GOT3 (cell line): ENCODE results near the gene FBN2.
"Not testable (repeated sequence)": the region's sequence is repeated elsewhere in the genome, so short reads cannot be mapped to it uniquely, and the experiment has no call there.

ENCODE experiments used
- DNase-seq: peaks from one replicate; lab custom pipeline; 2025; ENCODE audit warnings: mixed read lengths; lab: John Stamatoyannopoulos, UW

Gene FBN2

DNA sequence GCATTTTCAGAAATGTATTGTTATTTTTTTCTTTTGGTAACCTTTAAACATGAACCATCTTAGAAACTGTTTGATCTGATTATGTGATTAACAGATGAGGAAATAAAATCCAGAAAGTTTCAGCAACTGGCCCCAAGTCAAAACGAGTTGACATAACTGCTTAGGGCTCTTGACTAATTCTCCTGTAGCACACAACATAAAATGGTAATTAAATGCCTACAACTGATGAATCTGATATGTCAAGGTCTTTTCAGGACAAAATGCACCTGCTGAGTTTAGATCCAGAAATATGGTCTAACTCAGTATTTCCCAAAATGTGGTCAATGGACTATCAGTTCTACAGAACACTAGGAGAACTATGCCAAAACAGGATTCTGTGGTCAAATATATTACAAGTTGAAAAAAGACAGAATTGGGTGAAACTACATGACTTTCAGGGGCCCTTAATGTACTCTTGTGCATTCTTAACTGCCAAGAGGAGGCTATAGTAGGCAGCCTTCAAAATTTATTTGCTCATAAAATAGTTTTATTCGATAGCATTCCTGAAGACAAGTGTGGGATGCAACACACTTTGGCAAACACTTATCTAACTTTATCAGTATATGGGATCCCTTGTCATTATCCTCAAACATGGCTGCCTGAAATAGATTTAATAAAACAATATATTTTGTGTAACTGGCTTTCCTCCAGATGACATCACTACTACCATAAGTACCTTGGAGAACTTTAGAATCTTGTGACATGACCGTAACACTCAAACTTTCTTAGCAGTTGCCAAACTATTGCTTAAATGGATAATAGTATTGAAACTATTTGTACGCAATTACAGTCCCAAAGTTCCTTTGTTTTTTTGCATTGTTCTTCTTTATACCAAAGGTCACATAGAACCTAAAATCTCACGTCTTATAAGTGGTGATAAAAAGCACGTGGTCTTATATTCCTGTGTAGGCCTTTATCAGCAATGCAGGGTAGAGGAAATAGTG lies 59.4 kb downstream of the FBN2 start:
- no peak for DNase-seq

DNA sequence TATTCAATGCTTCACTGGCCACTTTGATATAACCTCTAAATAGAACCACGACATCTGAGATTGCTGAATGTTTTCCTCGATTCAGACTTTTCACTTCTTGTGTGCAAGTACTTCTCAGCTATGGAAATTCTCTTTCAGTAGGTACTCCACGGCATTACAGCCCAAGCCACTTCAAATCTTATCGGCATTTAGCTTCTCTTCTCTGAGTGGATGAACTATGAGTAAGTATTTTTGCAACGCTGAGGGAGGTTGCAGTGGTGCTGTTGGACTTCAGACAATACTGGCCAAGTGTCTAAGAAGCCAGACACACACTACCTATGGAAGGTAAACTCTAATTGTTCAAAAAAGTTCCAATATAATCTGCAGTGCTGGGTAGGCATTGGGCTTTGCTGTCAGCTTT lies 60.1 kb downstream of the FBN2 start:
- no peak for DNase-seq

DNA sequence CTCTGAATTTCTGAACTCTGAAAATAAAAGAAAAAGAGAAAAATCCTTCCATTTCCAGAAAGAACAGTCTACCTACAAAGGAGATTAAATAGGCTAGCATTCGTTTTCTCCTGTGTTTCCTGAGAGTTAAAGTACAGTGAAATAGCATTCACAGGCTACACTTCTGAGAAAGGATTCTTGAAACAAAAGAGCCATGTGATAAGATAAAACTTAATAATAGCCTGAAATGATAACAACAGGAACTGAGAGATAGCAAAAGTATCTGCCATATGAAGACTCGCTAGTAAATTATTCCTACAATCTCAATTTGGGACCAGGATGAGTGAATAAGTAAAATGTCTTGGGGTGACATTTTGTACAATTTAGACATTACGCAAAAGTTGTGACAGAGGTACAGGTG lies 62.4 kb downstream of the FBN2 start:
- DNase-seq = no peak

DNA sequence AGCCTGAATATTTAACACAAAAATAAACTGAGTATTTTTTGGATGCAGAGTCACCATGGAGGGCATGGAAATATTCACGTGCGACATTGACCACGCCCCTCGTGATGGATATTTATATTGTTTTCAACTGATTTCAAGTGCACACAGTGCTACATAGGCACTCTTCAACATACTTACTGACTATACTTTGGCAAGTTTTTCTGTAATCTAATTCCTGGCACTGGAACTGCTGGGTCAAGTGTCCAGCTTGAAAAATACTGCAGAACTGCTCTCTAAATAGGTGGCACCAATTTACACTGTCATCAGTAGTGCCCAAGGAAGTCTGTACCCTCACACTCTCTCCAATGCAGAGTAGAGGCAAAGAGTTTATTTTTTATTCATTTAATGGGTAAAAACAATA lies 65.1 kb downstream of the FBN2 start:
- DNase-seq = no peak

DNA sequence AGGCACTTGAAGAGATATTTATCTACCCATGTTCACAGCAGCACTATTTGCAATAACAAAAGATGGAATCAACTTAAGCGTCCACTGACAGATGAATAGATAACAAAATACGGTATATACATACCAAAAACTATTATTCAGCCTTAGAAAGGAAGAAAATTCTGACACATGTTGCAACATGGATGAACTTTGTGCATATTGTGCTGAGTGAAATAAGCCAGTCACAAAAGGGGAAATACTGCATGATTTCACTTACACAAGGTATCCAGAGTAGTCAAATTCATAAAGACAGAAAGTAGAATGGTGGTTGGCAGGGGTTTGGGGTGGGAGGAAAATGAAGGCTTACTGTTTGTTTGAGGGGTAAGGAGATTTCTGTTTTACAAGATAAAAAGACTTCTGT lies 66.0 kb downstream of the FBN2 start:
- no peak for DNase-seq

DNA sequence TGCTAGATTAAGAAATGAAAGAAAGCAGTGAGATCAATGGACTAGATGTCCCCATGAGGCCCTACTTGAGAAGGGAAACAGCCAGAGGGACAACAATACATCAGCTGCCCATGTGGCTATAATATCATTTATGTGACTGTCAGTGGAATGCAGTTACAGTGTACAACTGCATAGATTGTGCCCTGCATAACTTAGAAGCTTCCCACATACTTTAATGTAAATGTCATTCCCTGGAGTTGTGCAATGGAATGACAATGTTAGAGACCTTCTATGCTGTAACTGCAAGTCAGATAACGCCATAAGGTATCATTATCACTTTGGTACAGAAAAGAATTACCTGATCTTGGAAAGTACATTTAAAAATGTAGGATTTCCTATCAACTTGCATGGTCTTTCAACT lies 67.4 kb downstream of the FBN2 start:
- DNase-seq = no peak

DNA sequence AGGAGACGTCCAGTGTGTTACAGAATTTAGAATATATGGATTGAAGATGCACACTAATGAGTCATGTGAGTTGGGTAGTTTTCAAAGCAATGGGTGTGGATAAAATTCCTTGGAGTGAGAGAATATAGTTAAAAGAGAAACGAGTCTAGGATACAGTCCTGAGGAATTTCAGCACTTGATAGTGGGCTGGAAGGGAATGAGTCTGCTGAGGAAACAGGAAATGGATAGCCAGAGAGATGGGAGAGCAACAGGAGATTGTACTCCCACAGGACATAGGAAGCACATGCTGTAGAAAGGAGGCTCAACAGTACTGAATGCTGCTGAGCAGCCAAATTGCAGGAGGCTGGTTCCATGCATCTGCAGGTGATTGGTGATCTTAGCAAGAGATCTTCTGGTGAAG lies 68.1 kb downstream of the FBN2 start:
- no peak for DNase-seq

DNA sequence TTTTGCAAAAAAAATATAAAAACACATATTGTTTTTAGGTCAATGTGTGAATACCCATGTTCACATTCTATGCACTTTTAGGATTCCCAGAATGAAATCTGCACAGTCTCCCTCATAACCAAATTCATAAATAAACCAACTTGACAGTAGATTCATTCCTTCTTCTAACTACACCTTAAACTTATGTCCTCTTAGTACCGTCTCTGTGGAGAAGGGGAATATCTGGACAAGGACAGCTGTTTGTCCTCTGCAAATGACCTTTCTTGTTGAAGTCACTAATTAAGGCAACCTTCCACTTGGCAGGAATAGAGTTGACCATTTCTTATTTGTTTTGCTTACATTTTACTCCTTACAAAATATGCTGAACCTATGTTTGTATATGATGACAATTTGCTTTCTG lies 71.1 kb downstream of the FBN2 start:
- no peak for DNase-seq

DNA sequence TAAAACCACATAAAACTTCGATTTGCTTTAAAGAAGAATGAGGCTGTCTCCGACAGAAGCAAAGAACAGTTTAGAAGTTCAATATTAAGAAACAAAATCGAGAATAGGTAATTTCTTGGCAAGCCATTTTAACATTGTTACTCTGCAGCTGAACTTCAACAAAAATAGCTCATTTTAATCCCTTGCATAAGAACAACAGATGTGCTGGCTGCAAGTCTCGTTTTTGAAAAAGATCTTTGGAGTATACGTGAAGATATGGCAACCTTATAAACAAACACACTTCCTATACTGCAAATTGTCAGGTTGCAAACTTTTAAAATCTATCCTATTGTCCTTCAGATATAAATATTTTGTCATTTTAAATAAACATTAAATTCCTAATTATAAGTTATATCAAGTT lies 71.5 kb downstream of the FBN2 start:
- DNase-seq = no peak

DNA sequence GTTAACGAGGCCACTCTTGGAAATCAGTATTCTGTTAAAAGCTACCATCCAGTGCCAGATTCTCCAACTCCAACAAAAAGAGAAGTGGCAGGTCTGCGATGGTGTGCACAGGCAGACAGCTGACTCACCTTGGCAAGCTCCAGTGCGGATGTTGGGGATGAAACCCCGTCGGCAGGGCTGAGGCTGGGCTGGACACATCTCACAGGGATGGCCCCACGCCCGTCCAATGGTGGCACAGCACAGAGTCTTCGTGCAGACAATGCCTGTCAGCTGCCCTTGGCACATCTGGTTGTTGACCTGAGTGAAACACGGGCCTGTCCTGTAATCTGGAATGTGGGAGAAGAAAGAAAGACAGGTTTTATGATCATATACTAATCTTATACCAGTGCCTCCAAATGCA lies 73.4 kb downstream of the FBN2 start:
- DNase-seq = no peak

DNA sequence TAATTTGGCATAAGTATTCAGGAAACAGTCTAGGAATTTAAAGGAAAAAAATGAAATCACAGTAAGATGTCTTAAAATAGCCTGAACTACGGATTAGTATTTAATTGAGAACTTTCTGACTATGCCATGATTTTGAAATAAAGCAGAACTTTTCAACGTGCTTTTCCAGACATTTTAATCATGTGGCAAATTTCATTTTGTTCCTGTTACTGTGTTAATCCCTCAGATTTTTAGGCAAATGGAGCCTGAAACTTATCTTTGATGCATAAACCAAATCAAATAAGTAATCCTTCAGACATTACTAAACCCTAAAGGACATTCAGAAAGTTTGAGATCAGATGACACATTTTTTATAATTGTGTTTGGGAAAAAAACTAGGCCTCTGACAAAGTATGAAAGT lies 75.7 kb downstream of the FBN2 start:
- DNase-seq = no peak

DNA sequence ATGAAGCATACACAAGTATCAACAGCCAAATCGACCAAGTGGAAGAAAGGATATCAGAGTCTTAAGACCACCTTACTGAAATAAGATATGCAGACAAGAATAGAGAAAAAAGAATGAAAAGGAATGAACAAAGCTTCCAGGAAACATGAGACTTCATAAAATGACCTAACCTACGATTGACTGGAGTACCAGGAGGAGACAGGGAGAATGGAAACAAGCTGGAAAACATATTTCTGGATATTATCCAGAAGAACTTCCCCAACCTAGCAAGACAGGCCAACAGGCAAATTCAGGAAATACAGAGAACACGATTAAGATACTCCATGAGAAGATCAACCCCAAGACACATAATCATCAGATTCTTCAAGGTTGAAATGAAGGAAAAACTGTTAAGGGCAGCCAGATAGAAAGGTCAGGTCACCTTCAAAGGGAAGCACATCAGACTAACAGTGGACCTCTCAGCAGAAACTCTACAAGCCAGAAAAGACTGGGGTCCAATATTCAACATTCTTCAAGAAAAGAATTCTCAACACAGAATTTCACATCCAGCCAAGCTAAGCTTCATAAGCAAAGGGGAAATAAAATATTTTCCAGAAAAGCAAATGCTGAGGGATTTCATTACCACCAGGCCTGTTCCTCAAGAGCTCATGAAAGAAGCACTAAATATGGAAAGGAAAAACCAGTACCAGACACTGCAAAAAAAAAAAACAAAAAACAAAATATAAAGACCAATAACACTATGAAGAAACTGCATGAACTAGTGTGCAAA lies 80.7 kb downstream of the FBN2 start:
- not testable (repeated sequence) for DNase-seq

DNA sequence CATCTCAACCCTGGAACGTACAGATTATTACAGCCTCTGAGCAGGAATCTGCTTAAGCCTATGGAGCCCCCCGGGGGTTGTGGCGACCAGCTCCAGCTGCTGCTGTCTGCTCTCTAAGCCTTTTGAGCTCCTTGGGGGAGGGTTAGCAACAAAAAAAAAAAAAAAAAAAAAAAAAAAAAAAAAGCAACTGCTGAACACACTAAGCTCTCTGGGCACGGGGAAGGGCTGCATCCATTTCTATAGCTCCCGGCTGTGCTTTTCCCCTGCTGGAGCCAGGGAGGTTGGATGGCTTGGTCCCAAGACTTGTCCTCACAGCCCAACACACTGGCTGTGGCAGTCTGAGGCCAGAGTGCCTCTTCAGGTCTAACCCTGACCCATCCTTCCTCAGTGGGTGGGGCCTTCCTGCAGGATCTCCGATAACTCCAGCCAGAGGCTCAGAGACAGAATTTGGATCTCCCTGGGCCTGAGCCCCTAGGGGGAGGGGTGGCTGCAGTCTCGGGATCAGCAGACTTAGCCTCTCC lies 82.1 kb downstream of the FBN2 start:
- no peak for DNase-seq

DNA sequence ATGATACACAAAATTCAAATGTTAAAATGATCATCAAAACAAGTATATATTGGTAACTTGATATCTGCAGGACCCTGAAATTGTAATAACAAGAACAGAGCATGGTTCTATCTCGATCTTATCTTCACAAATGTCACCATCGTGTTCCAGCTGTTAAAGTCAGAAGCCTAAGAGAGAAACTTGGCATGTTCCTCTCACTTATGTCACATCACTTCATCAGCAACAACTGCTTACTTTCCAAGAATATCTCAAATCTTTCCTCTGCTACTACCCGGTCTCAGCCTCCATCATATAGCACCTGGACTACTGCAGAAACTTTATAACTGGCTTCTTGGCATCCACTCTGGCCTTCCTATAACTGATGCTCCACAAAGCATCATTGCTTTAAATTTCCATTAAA lies 84.9 kb downstream of the FBN2 start:
- DNase-seq = no peak

DNA sequence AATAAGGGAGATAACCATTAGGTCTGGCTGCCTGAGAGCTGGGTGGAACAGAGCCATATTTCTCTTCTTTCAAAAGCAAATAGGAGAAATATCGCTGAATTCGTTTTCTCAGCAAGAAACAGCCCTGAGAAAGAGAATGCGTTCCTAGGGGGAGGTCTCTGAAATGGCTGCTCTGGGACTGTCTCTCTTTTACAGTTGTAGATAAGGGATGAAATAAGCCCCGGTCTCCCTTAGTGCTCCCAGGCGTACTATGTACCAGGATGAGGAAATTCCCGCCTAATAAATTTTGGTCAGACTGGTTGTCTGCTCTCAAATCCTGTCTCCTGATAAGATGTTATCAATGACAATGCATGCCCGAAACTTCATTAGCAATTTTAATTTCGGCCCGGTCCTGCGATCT lies 90.8 kb downstream of the FBN2 start:
- not testable (repeated sequence) for DNase-seq

DNA sequence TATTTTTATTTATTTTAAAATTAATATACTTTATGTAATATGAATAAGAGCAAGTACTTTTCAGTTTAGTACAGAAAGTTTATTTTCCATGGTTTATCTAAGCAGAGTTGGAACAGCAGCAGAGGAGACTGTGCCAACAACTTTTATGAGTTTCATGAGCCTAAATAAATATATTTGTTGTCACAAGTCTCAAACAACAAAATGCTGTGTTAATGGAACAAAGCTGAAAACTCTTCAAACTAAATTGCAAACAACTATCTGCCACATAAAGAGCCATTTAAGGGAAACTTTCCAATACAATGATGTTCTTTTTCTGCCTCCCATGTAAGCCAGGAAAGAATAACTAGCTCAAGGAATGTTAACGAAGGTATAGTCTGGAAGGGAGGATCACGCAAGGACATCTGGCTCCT lies 96.1 kb downstream of the FBN2 start:
- no peak for DNase-seq

DNA sequence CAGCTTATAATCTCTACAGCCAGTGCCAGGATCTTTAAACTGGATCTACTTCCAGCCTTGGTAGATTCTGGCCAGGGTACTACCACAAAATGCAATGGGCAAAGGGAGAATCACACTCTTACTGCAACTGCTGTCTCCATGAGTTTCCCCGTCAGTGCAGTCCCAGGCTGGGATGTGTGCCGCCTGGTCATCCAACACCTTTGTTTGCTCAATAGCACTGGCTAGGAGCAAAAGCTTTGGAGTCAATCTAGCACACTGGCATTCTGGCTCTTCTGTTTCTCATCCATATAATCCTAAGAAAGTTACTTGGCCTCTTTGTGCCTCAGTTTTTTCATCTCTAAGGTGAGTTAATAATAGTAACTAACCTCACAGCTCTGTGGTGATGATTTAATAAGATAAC lies 96.9 kb downstream of the FBN2 start:
- DNase-seq = no peak

DNA sequence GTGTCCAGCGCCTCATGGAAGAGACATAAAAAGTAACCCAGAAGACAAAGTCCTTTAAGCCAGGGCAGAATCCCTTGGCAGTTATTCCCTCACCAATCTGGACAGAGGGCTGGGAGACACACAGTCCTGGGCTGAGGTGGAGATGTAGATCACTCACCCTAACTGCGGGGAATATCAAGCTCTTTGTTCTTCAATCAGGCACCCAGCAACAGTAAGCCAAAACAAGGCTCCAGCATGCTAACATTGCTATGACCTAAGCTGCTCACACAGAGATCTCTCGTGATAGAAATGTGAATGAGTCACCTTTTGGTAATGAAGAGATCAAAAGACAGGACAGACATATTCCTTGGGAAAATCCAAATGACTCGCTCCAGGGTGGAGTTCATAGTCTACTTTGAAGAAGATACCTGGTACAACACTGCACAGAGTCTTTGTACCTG lies 101.3 kb downstream of the FBN2 start:
- DNase-seq = no peak

DNA sequence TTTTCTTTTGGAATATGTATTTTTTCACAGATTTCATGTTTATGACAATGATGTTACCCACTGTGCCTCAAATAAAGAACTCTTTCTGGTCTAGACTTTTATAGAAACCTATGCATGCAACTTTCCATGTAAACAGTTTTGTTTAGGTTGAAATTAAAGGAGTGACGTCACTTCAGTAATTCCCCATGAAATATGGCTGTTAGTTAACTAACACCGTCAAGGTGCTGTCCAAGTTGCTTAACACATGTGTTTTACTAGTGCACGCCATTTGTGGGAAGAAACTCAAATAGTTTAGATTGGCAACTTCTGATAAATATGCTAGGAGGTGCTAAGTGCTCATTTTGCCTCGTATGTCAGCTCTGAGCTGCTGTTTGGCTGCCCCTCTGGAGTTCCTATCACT lies 102.2 kb downstream of the FBN2 start:
- no peak for DNase-seq

DNA sequence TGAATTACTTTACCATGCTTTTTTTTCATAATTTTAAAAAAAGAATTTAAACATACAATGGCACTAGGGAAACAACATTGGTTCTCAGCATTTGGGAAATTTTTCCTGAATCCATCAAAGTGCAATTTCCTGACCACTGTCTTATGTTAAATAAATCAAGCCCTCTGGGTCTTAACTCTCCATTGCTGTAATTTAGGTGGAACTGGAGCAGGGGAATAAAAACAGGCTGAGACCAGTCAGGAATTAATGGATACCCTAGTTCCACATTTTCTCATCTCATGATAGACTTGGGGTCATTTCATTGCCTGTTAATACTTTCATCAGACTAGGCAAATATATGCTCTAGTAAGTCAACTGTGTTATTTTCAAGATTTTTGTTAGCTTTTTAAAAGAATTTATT lies 103.1 kb downstream of the FBN2 start:
- no peak for DNase-seq

DNA sequence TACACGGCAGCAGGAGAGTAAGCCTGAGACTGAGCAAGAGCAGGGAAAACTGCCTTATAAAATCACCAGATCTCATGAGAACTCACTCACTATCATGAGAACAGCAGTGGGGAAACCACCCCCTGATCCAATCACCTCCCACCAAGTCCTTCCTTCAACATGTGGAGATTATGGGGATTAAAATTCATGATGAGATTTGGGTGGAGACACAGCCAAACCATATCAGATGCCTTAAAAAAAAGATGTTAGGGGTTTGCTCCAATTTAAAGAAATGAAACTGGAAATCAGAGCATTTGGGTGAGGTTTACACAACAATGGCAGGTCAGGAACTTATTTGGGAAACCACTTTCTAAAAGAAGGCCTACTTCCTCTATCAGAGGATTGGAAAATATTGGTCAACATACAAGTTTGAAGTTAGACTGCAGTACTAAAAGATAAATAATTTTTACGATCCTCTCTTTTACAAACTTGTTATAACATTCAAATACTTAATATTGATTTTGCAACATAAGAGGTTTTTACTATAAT lies 105.1 kb downstream of the FBN2 start:
- DNase-seq = no peak

DNA sequence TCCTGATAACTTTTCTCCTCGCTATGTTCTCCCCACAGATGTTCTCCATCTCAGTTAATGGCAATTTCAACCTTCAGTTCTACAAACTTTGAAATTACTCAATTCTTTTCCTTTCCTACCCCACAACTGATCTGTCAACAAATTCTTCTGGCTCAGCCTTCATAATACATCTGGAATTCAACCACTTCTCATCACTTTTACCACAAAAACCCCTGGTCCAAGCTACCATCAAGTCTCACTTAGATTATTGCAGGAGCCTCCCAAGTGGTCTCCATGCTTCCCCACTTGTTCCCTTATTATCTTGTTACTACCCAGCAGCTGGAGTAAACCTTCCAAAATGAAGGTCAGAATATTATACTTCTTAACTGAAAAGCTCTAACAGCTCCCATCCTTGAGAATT lies 110.1 kb downstream of the FBN2 start:
- DNase-seq = no peak

DNA sequence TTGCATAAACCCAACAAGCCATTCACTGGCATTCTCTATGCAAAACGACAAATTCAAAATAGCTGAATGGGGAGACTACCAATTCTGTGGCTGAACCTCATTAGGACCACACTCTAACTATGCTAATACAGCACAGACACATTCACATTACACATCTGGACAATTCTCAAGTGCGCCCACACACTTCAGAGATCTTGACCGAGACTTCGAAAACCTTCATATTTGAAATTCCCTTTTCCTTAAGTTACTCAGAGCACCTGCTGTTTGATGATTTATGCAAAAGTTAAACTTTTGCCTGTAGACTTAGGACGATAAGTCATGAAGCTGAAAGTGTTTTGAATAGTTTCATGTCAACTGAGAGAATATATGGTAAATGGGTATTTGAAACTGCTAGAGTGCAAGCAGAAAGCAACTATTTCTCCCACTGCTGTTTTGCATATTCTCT lies 111.9 kb downstream of the FBN2 start:
- DNase-seq = no peak
